Cardiac septum (tissue), 1 donor: ENCODE measurements around the gene PTGFRN. TPM values are rescaled to one million over a fixed set of nuclear protein-coding genes. Genes with fewer than 3 reads are reported as not detected.
"Not testable (repeated sequence)": the region's sequence is repeated elsewhere in the genome, so short reads cannot be mapped to it uniquely, and the experiment has no call there.

ENCODE experiments used
- DNase-seq: peaks from one replicate; pipeline ENCODE4 v3.0.0-alpha.2; 2020; ENCODE audit warnings: low spot score
- intact Hi-C: fragments of 100-400 bp; cut with DNase I; formaldehyde crosslinking; loops from one replicate; pipeline ENCODE4 v1.14.0; 2022
- long read RNA-seq: library from polyadenylated mRNA; unstranded; transcript quantifications from one replicate; pipeline ENCODE4 v2.0.0, GENCODE V29; 2021
- total RNA-seq: library from RNA; stranded (reverse); fragmentation: NEBNext Ultra II Directional; extraction: Animal tissue kit (Norgen Biotek cat#: 25700); gene quantifications from one replicate; pipeline ENCODE4 v1.2.1, GENCODE V29; 2021
- donor health status: DM: no; HTN: no; CAD: no.

PTGFRN gene
- total RNA-seq, result 216 TPM
- long read RNA-seq, full-length matches to known transcripts, result 25 of 100 reads
- long read RNA-seq, partial matches to known transcripts, result 20 of 100 reads
- long read RNA-seq, other reads (novel, unspliced or antisense), result 55 of 100 reads

GRCh38 chr1:116909512-116910378 is at the start of gene PTGFRN:
Gene PTGFRN (plus strand): TSS chr1:116909916. CDS start chr1:116910204, 288 bp downstream.
- DNase-seq, result peak; percentile 77
- intact Hi-C loops, result loop anchor here (10.0 kb wide), 1 partner anchor 335 kb away; the partner anchor contains the start of gene CD58

DNA sequence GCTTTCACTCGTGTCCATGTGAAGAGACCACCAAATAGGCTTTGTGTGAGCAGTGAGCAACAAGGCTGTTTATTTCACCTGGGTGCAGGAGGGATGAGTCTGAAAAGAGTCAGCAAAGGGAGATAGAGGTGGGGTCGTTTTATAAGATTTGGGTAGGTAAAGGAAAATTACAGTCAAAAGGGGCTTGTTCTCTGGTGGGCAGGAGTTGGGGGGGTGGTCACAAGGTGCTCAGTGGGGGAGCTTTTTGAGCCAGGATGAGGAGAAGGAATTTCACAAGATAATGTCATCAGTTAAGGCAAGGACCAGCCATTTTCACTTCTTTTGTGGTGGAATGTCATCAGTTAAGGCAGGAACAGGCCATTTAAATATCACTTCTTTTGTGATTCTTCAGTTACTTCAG is 49.5 kb upstream of the PTGFRN start:
- intact Hi-C loops, DNase-seq: not testable (repeated sequence)

DNA sequence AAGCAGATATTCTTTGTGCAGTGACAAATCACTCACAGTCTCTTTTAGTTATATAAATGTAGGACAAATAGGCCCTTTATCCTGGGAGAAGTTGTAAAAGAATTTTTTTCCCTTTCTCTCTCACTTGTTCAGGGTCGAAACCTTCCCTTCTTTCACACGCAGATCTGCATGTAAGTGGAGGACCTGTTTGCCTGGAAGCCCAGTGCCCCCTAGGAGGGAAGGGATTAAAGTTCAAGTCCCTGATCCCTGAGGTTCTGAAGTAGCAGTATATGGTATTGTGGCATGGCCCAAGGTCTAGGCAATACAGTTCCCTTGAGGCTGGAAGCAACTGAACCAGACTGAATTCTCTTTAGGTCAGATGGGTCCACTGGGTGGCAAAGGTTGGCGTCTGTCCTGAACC is 48.6 kb upstream of the PTGFRN start:
- intact Hi-C loops, result no loop called here

GRCh38 chr1:116863031-116863430 is 46.7 kb upstream of the PTGFRN start:
- DNase-seq, intact Hi-C loops: not testable (repeated sequence)

More for the DNA sequence above, 48.6 kb upstream of the PTGFRN start:
- DNase-seq, result no peak

GRCh38 chr1:116866478-116866877 is 43.2 kb upstream of the PTGFRN start:
- DNase-seq, intact Hi-C loops: not testable (repeated sequence)

- intact Hi-C loops, result no loop called here
- DNase-seq, result no peak
These were observed 41.3 kb upstream of the PTGFRN start for GRCh38 chr1:116868385-116868784.

DNA sequence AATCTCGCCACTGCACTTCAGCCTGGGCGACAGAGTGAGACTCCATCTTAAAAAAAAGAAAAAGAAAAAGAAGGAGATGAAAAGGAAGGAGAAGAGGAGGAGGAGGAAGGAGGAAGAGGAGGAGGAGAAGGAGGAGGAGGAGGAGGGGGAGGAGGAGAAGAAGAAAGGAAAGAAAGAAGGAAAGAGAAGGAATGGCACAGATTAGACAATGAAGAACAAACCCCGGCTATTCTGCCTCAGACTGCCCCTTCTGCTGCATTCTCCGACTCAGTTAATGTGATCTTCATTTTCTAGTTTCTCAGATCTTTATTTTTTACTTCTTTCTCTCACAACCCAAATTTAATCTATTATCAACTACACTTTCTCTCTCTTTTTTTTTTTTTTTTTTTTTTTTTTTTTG is 40.1 kb upstream of the PTGFRN start:
- intact Hi-C loops, result no loop called here
- no peak for DNase-seq

DNA sequence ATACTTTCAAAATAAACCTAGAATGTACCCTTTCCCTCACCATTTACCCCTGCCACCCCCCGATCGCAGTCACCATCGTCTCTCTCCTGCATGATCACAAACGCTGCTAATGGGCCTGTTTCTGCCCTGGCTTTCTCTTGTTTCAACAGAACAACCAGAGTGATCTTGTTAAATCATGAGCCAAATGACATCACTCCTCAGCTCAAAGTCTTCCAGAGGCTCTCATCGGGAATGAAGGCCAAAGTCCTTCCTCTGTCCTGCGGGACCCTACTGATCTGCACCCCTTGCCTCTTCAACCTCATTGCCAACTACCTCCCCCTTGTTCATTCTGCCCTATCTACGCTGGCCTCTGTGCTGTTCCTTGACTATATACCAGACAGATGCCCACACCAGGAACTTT is 39.4 kb upstream of the PTGFRN start:
- intact Hi-C loops, result no loop called here
- DNase-seq, result no peak

DNA sequence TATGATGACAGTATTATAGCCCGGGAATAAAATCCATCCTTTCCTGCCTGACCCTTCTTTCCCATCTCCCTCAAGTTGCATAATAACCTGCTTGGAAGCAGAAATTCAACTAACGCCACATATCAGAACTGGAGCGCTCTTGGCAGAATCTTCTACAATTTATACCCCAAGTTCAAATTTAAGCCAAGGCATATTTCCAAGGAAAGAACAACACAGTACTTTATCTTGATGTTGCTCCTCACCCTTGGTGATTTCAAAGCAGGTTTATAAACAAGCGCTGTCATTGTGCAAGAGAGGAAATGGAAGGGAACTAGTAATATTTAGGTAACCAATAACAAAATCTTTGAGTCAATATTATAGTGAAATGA is 38.0 kb upstream of the PTGFRN start:
- intact Hi-C loops, result no loop called here
- DNase-seq, result no peak

GRCh38 chr1:116873680-116874271 is 35.9 kb upstream of the PTGFRN start:
- no peak for DNase-seq
- intact Hi-C loops, result no loop called here

GRCh38 chr1:116874733-116875249 is 34.9 kb upstream of the PTGFRN start:
- intact Hi-C loops, result no loop called here
- DNase-seq, result no peak

- intact Hi-C loops, result no loop called here
- DNase-seq, result peak; percentile 65
These were observed 34.3 kb upstream of the PTGFRN start for GRCh38 chr1:116875391-116875790.

GRCh38 chr1:116875946-116876345 is 33.8 kb upstream of the PTGFRN start:
- intact Hi-C loops, result not testable (repeated sequence)

DNA sequence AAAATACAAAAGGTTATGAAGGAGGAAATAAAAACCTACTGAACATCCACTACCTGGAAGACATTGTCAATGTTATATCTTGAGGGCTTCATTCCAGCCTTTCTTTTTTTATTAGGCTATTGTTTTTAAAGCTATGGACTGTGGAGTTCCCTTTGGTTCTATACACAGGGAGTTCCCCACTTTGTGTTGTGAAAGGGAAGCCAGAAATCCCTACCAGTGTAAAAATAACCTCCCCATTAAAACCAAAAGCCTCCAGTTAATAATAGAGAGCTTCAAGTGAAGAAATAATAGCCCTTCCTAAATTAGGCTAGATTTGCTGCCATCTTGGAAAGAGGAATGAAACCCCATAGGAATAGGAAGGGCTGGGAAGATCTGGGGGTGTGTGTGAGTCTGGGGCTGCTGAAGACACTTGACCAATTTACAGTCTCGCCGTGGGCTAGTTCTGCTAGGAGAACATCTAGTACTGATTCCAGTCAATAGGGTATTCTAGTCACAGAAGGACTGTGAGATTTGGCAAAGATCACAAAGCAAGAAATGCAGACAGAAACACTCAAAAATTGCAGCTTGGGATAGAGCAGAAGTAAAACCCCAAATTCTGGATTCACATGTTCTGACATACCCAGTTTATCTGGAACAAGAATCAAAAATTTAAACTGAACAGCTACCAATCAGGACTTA is 32.4 kb upstream of the PTGFRN start:
- intact Hi-C loops, result no loop called here
- no peak for DNase-seq

More at GRCh38 chr1:116875946-116876345, 33.8 kb upstream of the PTGFRN start:
- peak; percentile 12 for DNase-seq

GRCh38 chr1:116878804-116879477 is 30.8 kb upstream of the PTGFRN start:
- DNase-seq, result no peak
- intact Hi-C loops, result no loop called here

DNA sequence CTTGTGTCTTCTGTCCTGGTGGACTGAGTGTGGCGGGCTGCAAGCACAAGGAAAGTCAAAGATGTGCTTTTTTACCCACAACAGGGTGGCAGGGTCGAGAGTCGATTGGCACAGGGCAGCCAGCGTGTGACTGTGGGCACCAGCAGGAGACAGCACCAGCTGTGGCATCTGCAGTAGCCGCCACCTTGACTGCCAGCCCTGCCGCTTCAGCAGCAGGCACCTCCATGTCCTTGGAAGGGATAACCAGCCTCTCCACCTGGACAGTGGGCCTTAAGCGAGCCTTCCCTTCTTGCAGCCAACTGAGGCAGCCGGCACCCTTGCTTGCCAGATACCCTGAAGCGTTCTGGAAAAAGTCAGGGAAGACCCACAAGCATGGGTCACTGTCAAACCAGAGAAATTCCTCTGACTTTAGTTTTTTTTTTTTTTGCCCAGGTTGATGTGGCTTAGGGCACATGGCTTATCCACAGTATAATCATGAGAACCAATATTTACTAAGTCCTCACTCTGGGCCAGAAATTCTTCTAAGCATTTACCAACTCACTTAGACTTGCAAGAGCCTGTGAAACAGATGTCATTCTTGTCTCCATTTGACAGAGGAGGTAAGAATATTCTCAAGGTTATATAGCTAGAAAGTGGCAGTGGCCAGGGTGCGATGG is 30.1 kb upstream of the PTGFRN start:
- intact Hi-C loops, result no loop called here
- no peak for DNase-seq

DNA sequence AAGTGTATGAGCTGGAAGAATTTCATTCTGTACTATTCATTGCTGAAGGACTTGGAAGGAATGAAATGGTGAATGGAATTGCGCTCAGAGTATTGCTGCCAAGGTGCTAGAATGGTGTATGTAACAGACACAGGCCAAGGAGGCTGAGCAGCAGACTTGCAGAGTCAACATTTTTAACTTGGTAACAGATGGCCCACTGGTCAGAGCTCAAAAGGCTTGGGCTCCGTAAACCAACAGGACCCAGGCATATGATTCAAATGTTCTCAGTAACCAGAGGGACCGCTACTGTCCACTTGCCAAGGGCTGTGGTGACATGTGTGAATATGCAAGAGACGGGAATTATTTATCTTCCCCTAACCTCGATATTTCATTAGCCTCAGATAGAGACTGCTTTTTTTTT is 28.8 kb upstream of the PTGFRN start:
- no peak for DNase-seq

DNA sequence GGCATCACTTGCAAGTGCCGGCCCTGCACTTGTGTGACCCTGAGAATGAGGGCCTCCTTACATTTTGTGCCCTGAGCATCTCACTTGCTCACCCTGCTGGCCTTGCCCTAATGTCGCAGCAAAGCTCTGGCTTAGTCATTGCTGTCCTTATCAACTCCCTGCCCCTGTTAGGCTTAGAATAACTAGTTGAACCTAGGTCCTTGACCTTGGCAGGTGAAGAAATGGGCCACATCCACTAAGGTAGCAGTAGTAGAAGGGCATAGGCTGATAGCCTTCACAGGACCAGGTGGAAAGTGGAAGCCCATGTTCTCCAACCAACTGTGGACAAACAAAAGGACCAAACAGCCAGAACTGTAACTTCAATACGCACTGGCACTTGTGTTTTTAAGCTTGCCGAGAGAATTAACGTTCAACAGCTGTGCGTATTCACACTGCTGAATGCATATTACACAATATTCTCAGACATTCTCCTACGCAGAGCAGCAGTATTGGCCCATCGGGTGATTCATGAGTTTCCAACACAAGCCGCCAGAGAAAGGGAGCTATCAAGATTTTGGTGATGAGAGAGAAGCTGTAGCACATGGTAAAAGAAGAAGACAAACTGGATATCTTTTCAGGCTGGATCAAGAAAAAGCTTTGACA is 27.7 kb upstream of the PTGFRN start:
- intact Hi-C loops, result no loop called here
- no peak for DNase-seq

More for the DNA sequence above, 28.8 kb upstream of the PTGFRN start:
- intact Hi-C loops, result no loop called here
